Liver (tissue), 9 donors: ENCODE measurements around the gene TMIE. TPM values are rescaled to one million over a fixed set of nuclear protein-coding genes. Genes with fewer than 3 reads are reported as not detected.

Experiments used
- DNase-seq: peaks from one replicate; pipeline ENCODE4 v3.0.0-alpha.2; 2017; ENCODE audit warnings: low spot score
- H3K27ac ChIP-seq, 2 donors: one replicate each; pipeline ENCODE4 v1.7.0; 2013; ENCODE audit warnings: inconsistent platforms in 2 of 2, low read length in 2 of 2, control low read depth in 1 of 2, low read depth in 1 of 2, mild to moderate bottlenecking in 1 of 2
- H3K27me3 ChIP-seq, 4 donors: one replicate each; pipeline versions ENCODE4 v1.6.1 to v1.7.0; 2013; ENCODE audit warnings: low read length in 3 of 4, inconsistent platforms in 1 of 4, mild to moderate bottlenecking in 1 of 4, moderate library complexity in 1 of 4; ENCODE audit not compliant: control insufficient read depth in 4 of 4, insufficient read depth in 4 of 4
- H3K36me3 ChIP-seq, 4 donors: one replicate each; pipeline versions ENCODE4 v1.6.1 to v1.7.0; 2013; ENCODE audit warnings: low read length in 3 of 4, mild to moderate bottlenecking in 3 of 4, low read depth in 1 of 4, moderate library complexity in 1 of 4; ENCODE audit not compliant: control insufficient read depth in 4 of 4, insufficient read depth in 3 of 4
- H3K4me1 ChIP-seq, 4 donors: one replicate each; pipeline versions ENCODE4 v1.6.1 to v1.7.0; 2013; ENCODE audit warnings: low read length in 3 of 4, mild to moderate bottlenecking in 3 of 4, moderate library complexity in 1 of 4; ENCODE audit not compliant: control insufficient read depth in 4 of 4, insufficient read depth in 4 of 4
- H3K4me3 ChIP-seq, 3 donors: one replicate each; pipeline versions ENCODE4 v1.6.1 to v1.7.0; 2013; ENCODE audit warnings: low read length in 3 of 3, control low read depth in 1 of 3, low read depth in 1 of 3, mild to moderate bottlenecking in 1 of 3
- H3K9ac ChIP-seq, 2 donors: one replicate each; pipeline ENCODE4 v1.7.0; 2013; ENCODE audit warnings: low read length in 2 of 2, mild to moderate bottlenecking in 2 of 2, moderate library complexity in 2 of 2, control low read depth in 1 of 2, low read depth in 1 of 2
- H3K9me3 ChIP-seq, 4 donors: one replicate each; pipeline versions ENCODE4 v1.6.1 to v1.7.0; 2013; ENCODE audit warnings: low read length in 3 of 4; ENCODE audit not compliant: control insufficient read depth in 4 of 4
- ATF3 ChIP-seq: IDR thresholded peaks from 2 replicates; pipeline ENCODE4 v1.6.1; 2016; ENCODE audit warnings: antibody characterized with exemption
- CTCF ChIP-seq: fragments of 150-350 bp; IDR thresholded peaks from 2 replicates; pipeline ENCODE4 v1.5.1; 2017; ENCODE audit warnings: improper control_type of control experiment, low read depth, low read length; ENCODE audit not compliant: missing input control
- EGR1 ChIP-seq, 2 donors: IDR thresholded peaks; 2 replicates each; pipeline ENCODE4 v1.6.1; 2016 to 2018; ENCODE audit warnings: antibody characterized with exemption in 2 of 2, low read depth in 2 of 2
- FOXA1 ChIP-seq: IDR thresholded peaks from 2 replicates; pipeline ENCODE4 v1.6.1; 2016; ENCODE audit warnings: antibody characterized with exemption
- FOXA2 ChIP-seq: IDR thresholded peaks from 2 replicates; pipeline ENCODE4 v1.6.1; 2016; ENCODE audit warnings: antibody characterized with exemption
- GABPA ChIP-seq, 2 donors: IDR thresholded peaks in 1 of 2; conservative IDR thresholded peaks in 1 of 2; 2 replicates each; pipeline ENCODE4 v1.6.1; 2016; ENCODE audit warnings: antibody characterized with exemption in 2 of 2, mild to moderate bottlenecking in 1 of 2, moderate library complexity in 1 of 2
- HNF4A ChIP-seq, 2 donors: conservative IDR thresholded peaks; 2 replicates each; pipeline ENCODE4 v1.6.1; 2016; ENCODE audit warnings: antibody characterized with exemption in 2 of 2, mild to moderate bottlenecking in 2 of 2
- HNF4G ChIP-seq: IDR thresholded peaks from 2 replicates; pipeline ENCODE4 v1.6.1; 2016; ENCODE audit warnings: antibody characterized with exemption
- JUND ChIP-seq, 2 donors: IDR thresholded peaks; 2 replicates each; pipeline ENCODE4 v1.6.1; 2016; ENCODE audit warnings: antibody characterized with exemption in 2 of 2
- MAX ChIP-seq: IDR thresholded peaks from 2 replicates; pipeline ENCODE4 v1.6.1; 2016; ENCODE audit warnings: antibody characterized with exemption
- NR2F2 ChIP-seq: IDR thresholded peaks from 2 replicates; pipeline ENCODE4 v1.6.1; 2016; ENCODE audit warnings: antibody characterized with exemption
- REST ChIP-seq: IDR thresholded peaks from 2 replicates; pipeline ENCODE4 v1.6.1; 2016; ENCODE audit warnings: antibody characterized with exemption, mild to moderate bottlenecking
- RXRA ChIP-seq, 2 donors: IDR thresholded peaks; 2 replicates each; pipeline ENCODE4 v1.6.1; 2017 to 2018; ENCODE audit warnings: antibody characterized with exemption in 2 of 2, mild to moderate bottlenecking in 1 of 2
- SP1 ChIP-seq: IDR thresholded peaks from 2 replicates; pipeline ENCODE4 v1.6.1; 2018; ENCODE audit warnings: antibody characterized with exemption, mild to moderate bottlenecking
- TAF1 ChIP-seq: conservative IDR thresholded peaks from 2 replicates; pipeline ENCODE4 v1.6.1; 2016; ENCODE audit warnings: antibody characterized with exemption, mild to moderate bottlenecking
- YY1 ChIP-seq: IDR thresholded peaks from 2 replicates; pipeline ENCODE4 v1.6.1; 2016; ENCODE audit warnings: antibody characterized with exemption, mild to moderate bottlenecking
- WGBS: extraction: QIAGEN DNeasy Blood & Tissue Kit; methylation state at CpG from one replicate; pipeline ENCODE4 v1.1.7; 2013; 5-methylcytosine and 5-hydroxymethylcytosine counted together
- polyA plus RNA-seq, 2 donors: library from polyadenylated mRNA; stranded (reverse) in 1 of 2; unstranded in 1 of 2; fragments of 200-250 nt in 1 of 2; fragments of >200 nt in 1 of 2; fragmentation: Nextera tagmentation in 1 of 2; extraction: Ambion mirVana in 1 of 2; gene quantifications; one replicate each; pipeline versions ENCODE4 v1.2.1 to v1.2.3, GENCODE V29; 2013 to 2015
- total RNA-seq, 2 donors: library from RNA; depleted of rRNA; stranded (reverse); fragments of >200 nt; gene quantifications; one replicate each; pipeline ENCODE4 v1.2.3, GENCODE V29; 2014
- TF ChIP-seq, protein P1 (sequence below): IDR thresholded peaks from 2 replicates; pipeline ENCODE4 v1.6.1; 2016; ENCODE audit warnings: antibody characterized with exemption
- donor health status: healthy.
- donor health status: healthy.
- donor health status: healthy.
- donor health status: healthy.
- donor health status: healthy.

Gene TMIE
- total and polyA plus RNA-seq, 4 donors: 0.13 to 0.26 (median 0.15) TPM

GRCh38 chr3:46713050-46713897, 12.1 kb downstream of the TMIE start:
- no peaks in the 10 kb centered on the region for H3K27me3 ChIP-seq
- WGBS: 90% methylated on average over 14 of the region's 14 CpGs
- DNase-seq: no peak
- TF ChIP-seq MAX (no peak), RXRA (IDR thresholded peaks at IDR 0.05) (no peak)
- H3K36me3 ChIP-seq: no peaks in the 10 kb centered on the region
- no peaks in the 10 kb centered on the region for H3K4me1 ChIP-seq
- no peak overlapping the region for H3K9ac ChIP-seq
- no peak overlapping the region for H3K4me3 ChIP-seq
- no peak overlapping the region for H3K27ac ChIP-seq
- no peaks in the 10 kb centered on the region for H3K9me3 ChIP-seq

- 90% methylated on average over 22 of the region's 22 CpGs for WGBS
- Histone ChIP-seq H3K9me3 (no peaks in the 10 kb centered on the region), H3K4me3 (no peak overlapping the region), H3K4me1 (no peaks in the 10 kb centered on the region), H3K27ac (no peak overlapping the region), H3K9ac (no peak overlapping the region), H3K36me3 (no peaks in the 10 kb centered on the region), H3K27me3 (no peaks in the 10 kb centered on the region)
- TF ChIP-seq GABPA (IDR thresholded peaks at IDR 0.05 in 1 of 2, conservative IDR thresholded peaks at IDR 0.05 in 1 of 2) (no peak), JUND (IDR thresholded peaks at IDR 0.05) (no peak), SP1 (no peak)
- no peak for DNase-seq
Observed at GRCh38 chr3:46713898-46714552, 12.8 kb downstream of the TMIE start.

GRCh38 chr3:46714728-46715506, 13.7 kb downstream of the TMIE start:
- DNase-seq: no peak
- H3K27ac ChIP-seq: no peak overlapping the region
- no peak for TF ChIP-seq JUND (IDR thresholded peaks at IDR 0.05)
- no peak for TF ChIP-seq CTCF
- TF ChIP-seq YY1: no peak
- TF ChIP-seq REST: no peak
- TF ChIP-seq TAF1: no peak
- no peak for TF ChIP-seq RXRA (IDR thresholded peaks at IDR 0.05)
- no peak for TF ChIP-seq GABPA (IDR thresholded peaks at IDR 0.05 in 1 of 2, conservative IDR thresholded peaks at IDR 0.05 in 1 of 2)
- no peak for TF ChIP-seq SP1
- no peak for TF ChIP-seq ATF3
- no peak for TF ChIP-seq HNF4G
- TF ChIP-seq FOXA2: no peak
- TF ChIP-seq, protein P1, sequence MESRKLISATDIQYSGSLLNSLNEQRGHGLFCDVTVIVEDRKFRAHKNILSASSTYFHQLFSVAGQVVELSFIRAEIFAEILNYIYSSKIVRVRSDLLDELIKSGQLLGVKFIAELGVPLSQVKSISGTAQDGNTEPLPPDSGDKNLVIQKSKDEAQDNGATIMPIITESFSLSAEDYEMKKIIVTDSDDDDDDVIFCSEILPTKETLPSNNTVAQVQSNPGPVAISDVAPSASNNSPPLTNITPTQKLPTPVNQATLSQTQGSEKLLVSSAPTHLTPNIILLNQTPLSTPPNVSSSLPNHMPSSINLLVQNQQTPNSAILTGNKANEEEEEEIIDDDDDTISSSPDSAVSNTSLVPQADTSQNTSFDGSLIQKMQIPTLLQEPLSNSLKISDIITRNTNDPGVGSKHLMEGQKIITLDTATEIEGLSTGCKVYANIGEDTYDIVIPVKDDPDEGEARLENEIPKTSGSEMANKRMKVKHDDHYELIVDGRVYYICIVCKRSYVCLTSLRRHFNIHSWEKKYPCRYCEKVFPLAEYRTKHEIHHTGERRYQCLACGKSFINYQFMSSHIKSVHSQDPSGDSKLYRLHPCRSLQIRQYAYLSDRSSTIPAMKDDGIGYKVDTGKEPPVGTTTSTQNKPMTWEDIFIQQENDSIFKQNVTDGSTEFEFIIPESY: no peak
- no peak for TF ChIP-seq FOXA1
- no peak for TF ChIP-seq NR2F2
- no peak for TF ChIP-seq HNF4A (conservative IDR thresholded peaks at IDR 0.05)
- no peak for TF ChIP-seq EGR1 (IDR thresholded peaks at IDR 0.05; ENCODE audit: low read depth in 2 of 2)
- WGBS: 93% methylated on average over 10 of the region's 10 CpGs
- no peaks in the 10 kb centered on the region for H3K9me3 ChIP-seq
- H3K9ac ChIP-seq: no peak overlapping the region
- no peaks in the 10 kb centered on the region for H3K4me1 ChIP-seq
- H3K27me3 ChIP-seq: no peaks in the 10 kb centered on the region
- H3K4me3 ChIP-seq: no peak overlapping the region
- no peaks in the 10 kb centered on the region for H3K36me3 ChIP-seq
